NCI-H2081 treated with DMSO at 0.1 percent for 48 hours (cell line): Measurements from ENCODE around the gene CFLAR.
"Not testable (repeated sequence)": the region's sequence is repeated elsewhere in the genome, so short reads cannot be mapped to it uniquely, and the experiment has no call there.

Source experiments
- DNase-seq: peaks from one replicate; lab custom pipeline; 2025; lab: John Stamatoyannopoulos, UW

CFLAR gene

DNA sequence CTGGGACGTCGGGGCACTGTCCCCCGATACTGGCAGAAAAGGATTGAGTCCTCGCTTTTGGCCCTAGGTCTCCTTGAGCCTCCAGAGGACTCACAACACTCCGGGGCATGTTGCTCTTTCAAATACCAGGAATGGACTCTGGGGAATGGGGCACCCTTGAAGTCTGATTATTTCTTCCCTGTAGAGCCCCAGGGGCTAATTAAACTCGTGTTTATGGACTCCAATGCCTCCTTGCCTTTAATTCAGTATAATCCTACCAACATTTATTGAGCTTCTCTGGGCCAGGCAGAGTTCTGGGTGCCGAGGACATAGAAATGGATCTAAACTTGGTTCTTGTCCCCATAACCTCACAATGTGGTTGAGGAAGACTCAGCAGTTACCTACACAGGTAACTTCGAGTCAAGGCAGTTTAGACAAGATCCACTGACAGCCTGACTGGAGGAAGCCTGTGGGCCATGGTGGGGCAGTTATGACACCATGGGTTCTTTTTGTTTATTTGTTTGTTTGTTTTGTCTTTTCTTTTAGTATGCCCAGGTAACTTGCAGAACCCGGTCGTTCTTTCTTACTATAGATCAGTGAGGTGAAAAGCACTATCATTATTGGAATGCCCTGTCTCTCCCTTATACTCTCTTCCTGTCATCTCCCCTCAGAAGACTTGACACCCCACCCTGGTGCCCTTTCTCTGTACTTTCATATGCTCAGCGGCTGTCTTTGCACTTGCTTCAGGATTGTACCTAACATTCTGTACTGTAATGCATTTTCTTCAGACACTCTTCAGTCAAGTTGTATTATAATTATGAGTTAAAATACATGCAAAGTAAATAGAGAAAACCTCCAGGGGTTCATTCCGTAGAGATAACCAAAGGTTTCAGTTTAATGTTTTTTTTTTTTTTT is 3.2 kb downstream of the CFLAR start:
- no peak for DNase-seq

DNA sequence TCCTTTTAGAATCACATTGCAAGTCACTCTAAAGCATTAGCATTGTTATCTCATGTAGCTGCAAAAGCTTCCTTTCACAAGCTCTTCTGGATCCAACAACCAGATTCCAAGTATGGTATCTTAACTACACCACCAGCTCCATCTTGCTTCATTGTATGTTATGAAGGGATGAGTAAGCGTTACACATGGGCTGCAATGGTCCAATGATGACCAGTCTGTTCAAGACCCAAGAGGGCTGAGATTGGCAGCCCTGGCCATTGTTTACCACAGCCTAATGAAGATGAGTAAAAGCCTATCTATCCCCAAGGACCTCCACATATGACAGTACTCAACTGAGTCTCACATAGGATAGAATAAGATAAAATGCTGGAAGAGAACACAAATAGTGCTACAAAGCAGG is 6.3 kb downstream of the CFLAR start:
- no peak for DNase-seq

DNA sequence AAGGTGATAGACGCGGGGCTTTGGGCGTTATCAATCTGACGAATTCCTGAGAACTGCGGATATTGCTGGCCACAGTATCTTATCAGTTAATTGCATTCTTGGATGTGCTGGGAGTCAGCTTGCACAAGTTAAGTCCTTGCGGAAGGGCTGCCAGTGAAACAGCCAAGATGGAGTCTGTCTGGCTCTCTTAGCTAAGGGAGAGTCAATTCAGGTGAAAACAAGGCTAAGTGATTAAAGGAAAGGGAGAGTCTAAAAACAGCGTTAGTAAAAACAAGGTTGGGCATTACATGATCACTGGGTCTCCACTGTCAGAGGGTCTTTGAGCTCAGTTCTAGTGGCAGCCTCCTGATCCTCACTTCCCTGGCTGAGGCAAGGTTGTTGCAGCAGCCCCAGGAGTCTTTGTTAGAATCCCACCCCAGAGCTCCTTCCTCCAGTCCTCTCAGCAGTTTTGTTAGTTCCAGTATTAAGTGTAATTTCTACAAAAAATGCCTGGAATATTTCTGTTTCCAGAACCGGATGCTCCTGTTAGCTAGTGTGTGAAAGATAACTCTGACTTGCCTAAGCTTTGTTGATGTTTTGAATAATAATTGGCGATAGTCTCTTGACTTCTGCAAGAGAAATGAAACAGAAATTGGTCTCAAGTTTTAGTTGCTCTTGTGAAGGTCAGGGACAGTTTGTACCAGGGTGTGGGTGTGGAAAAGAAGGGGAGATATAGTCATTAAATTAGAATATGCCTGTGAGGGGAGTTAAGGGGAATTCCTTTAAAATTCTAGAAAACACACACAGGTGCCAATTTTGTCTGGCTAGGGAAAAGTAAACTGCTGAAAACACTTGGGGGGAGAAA is 10.6 kb downstream of the CFLAR start:
- DNase-seq = no peak

DNA sequence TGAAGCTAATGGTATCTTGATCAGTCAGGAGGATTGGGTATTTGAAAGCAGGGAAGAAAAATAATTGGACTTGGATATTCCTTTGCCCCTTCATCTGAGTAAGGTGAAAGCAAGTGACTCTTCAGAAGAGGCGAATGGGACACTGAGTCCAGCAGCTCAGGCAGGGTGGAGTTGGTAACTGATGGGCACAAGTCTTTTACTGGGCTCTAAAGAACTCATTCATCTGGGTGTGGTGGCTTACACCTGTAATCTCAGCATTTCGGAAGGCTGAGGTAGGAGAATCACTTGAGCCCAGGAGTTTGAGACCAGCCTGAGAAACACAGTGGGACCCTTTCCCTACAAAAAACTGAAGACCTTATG is 11.2 kb downstream of the CFLAR start:
- DNase-seq = no peak

DNA sequence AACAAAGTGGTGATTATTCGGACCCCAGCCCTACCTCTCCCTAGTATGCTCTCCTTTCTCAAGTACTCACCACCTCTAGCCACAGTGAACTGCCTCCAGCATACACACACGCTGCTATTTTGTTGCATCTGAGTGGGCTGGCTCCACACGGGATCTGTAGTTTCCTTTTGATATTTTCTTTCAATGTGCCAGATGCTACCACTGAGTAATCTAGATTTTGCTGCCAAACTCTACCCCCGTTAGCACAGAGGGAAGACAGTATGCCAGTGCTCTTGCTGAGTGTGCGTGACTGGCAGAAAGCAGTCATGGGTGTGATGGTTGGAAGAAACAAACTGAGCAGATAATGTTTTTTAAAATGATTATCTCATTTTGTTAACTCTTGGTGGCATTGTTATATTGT is 11.6 kb downstream of the CFLAR start:
- DNase-seq = no peak

DNA sequence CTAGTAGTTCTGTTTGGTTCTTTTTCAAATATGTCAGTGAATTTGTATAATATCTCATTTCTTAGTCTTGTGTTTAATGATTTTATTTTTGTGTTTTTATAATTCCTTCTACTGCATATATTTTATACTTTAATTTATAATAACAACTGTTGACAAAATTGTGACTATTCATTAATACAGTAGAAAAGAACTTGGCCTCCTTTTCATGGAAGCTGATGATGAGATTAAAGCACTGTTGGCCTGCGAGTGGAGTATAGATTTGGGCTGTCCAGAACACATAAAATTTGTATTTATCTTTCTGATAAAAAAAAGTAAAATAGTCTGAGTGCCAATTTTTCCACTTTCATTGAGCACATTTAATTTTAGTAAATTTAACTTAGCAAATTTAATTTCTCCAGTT is 12.1 kb downstream of the CFLAR start:
- DNase-seq = no peak

DNA sequence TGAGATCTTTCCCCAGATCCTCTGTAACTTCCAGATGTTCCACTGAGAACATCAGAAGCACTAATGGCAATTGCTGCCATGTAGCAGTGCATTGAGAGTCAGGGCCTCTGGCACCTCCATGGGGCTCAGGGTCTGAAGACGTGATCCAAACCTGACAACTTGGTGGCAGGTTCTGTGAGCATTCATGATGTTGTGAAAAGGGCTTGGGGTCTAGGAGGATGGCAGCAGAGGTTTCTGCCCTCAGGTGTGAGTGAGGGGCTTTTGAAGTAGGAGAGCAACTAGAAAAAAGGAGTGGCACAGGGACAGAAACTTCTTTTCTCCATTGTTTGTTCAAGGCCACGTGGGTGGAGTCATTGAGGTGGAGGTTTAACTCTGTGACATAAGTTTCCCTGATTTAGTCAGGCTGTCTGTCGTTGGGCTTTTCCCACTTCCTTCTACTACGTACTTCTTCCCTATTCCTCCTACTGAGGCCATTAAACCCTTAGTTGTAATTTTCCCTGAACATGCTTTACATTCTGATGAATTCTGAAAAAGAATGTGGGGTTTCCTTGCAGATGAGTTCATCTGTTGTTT is 13.1 kb downstream of the CFLAR start:
- no peak for DNase-seq

DNA sequence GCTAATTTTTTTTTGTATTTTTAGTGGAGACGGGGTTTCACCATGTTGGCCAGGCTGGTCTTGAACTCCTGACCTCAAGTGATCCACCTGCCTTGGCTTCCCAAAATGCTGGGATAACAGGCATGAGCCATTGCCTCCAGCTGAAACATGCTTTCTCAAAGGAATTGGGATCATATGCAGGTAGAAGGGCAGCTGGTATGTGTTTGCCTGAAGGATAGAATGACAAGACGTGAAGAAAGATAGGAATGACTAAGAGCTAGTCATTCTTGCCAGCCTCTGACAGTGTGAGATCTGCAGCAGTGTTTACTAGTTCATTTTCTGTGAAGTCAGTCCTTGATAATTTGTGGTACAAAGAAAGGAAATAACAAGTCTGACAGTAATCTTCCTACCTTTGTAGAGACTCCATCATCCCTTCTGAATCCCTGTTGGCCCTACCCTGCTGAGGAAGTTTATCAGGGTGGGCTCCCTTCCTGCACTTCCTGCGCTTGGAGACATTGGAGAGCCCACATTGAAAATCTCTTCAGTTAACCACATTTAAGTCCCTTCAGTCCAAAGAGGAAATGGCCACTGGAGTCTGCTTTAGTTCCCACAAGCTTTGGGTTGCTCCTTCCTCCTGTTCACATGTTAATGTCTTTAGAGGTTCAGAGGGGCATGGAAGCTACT is 14.7 kb downstream of the CFLAR start:
- no peak for DNase-seq

DNA sequence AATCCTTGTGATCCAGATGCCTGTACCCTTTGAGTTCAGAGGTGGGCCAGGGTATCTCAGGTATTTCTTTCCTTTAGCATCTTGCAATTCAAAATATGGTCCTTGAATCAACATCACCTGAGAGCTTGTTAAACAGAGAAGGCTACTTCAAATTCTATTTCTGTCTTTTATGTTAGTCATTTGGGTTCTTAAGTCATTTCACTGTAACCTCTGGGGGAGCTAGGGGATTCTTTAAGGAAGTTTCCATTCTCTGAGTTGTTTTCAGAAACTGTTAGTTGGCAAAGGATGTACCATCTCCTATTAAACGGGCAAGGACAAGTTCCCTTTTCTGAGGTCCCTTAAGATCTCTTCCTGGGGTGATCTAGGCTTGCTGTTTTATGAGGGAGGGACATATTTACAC is 16.6 kb downstream of the CFLAR start:
- no peak for DNase-seq

DNA sequence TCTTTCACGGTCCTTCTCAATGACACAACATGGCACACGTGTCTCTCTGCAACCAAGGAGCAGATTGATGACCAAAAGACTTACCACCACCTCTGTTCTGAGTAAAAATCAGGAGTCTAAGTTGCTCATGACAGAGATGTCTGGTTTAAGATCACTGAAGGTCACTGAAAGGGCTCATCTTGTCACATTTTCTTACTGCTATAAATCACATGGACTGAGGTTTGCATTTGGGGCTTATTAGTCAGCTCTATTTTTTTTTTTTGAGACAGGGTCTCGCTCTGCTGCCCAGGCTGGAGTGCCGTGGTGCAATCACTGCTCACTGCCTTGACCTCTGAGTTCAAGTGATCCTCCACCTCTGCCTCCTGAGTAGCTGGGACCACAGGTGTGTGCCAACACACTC is 19.4 kb downstream of the CFLAR start:
- no peak for DNase-seq

DNA sequence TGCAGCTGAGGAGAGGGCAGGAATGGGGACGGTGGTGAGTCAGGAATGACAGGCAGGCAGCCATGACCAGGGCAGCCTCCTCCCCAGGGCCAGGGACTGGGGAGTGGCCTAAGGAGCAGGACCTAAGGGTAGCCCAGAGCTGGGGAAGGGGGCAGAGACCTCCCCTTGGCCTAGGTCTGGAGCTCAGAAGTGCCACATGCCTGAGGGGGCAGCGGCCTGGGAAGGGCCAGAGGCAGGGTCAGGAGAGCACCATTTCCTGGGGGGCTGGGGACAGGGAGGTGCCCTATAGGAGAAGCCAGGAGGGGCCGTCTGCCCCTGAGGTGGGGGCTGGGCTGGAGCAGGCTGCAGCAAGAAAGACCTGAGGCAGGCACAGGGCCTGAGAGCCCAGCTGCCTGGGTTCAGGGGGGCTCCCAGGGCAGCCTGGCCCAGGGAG is 20.9 kb downstream of the CFLAR start:
- no peak for DNase-seq

DNA sequence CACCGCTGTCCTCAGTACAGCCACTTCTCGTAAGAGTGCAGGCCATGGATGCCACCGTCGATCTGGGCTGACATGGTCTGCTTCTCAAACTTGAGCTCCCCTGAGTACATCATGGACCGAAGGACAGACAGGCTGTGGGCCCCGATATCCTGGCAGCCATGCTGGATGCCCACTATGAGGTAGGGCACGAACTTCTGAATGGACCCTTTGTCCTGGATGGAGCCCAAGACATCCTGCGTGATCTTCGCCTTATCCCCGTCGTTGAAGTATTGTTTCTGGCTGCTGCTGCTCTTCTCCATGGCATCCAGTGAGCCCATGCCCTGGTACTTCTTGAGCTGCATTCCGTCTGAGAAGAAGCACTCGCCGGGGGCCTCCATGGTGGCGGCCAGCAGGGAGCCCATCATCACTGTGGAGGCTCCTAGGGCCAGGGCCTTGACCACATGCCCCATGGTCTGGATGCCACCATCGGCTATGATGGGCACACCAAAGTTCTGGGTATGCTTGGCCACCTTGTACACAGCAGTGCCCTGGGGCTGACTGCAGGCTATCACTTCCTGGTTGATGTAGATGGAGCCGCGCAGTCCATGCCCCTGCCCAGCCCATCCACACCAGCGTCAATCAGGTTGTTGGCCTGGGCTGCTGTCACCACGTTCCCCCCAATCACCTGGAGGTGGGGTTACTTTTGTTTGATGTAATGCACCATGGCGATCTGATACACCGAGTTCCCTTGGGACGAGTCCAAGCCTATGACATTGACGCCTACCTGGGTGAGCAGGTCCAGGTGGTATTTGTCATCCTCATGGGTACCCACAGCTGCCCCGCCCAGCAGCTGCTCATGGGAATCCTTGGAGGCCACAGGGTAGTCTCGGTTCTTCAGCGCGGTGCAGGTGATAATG is 21.8 kb downstream of the CFLAR start:
- DNase-seq = no peak

DNA sequence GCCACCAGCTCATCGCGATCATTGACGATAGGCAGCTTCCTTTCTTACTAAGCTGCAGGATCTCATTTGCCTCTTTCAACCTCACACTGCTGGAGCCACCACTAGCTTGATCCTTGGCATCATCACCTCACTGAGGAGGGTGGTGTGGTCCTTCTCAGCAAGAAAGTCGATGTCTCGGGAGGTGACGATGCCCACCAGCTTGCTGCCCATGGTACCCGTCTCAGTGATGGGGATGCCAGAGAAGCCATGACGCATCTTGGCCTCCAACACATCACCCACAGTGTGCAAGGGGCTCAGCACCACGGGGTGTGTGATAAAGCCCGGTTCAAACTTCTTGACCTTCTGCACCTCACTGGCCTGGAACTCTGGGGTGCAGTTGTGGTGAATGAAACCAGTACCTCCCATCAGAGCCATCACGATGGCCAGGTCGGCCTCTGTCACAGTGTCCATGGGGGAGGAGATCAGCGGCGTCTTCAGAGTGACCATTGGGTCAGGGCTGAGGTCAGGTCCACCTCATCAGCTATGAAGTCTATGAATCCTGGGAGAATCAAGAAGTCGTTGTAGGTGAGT is 22.5 kb downstream of the CFLAR start:
- DNase-seq = no peak

DNA sequence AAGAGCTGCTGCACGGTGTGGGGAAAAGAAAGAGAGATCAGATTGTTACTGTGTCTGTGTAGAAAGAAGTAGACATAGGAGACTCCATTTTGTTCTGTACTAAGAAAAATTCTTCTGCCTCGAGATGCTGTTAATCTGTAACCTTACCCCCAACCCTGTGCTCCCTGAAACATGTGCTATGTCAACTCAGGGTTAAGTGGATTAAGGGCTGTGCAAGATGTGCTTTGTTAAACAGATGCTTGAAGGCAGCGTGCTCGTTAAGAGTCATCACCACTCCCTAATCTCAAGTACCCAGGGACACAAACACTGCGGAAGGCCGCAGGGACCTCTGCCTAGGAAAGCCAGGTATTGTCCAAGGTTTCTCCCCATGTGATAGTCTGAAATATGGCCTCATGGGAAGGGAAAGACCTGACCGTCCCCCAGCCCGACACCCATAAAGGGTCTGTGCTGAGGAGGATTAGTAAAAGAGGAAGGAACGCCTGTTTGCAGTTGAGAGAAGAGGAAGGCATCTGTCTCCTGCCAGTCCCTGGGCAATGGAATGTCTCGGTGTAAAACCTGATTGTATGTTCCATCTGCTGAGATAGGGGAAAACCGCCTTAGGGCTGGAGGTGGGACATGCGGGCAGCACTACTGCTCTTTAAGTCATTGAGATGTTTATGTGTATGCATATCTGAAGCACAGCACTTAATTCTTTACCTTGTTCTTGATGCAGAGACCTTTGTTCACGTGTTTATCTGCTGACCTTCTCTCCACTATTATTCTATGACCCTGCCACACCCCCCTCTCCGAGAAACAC is 23.2 kb downstream of the CFLAR start:
- not testable (repeated sequence) for DNase-seq

DNA sequence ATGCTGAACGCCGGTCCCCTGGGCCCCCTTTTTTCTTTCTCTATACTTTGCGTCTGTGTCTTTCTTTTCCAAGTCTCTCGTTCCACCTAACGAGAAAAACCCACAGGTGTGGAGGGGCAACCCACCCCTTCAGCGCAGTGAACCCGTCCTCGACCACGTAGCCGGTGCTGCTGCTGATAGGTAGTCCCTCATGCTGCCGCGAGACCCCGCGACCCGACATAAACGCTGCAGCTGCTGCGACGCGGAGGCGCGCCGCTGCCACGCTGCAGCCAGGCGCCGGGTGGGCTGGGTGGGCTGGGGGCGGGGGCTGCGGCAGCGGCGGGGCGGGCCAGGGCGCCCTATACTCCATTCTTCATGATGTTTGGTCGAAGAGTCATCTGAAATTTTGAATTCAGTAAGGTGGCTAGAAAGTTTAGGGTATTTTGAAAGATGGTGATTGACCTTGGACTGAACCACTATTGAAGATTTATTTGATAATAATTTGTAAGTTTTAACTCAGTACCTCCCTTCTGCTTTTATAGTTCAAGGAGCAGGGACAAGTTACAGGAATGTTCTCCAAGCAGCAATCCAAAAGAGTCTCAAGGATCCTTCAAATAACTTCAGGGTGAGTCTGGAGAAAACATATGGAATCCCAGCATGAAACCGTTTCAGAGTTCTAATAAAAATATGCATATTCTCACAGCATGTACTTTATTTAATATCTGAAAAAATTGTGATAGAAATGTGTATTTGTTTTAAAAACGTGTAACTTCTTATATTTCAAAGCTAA is 24.1 kb downstream of the CFLAR start:
- no peak for DNase-seq

DNA sequence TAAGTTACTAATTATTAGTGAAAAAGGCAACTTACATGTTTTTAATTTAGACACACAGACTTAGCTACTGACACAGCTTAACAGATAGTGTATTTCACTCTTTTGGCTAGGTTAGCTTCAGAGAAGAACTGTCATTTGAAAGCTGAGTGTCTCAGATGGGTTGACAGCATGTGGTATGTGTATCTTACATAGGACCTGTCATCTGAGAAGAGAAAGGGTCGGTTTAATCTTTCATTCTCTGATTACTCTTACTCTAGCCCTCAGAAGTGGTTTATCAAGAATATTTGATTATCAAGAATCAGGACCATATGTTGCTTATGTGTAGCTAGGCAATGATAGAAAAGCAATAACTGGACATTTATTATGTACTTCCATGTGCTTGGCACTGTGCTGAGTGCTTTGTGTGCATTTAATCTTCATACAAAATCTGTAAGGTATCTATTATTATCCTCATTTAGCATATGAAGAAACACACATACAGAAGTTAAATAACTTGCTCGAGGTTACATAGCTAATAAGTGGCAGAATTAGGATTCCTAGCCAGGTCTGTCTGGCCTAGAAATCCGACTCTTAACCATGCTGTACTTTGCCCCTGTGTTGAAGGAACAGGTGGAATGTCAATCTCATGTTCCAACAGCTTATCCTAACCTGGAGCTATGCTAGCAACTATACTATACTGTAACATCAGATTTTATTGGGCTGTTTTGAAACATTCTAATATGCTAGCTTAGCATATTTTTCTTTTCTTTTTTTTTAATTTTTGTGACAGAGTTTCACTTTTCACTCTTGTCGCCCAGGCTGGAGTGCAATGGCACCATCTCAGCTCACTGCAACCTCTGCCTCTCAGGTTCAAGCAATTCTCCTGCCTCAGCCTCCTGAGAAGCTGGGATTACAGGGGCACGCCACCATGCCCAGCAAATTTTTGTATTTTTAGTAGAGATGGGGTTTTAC is 28.4 kb downstream of the CFLAR start:
- no peak for DNase-seq

DNA sequence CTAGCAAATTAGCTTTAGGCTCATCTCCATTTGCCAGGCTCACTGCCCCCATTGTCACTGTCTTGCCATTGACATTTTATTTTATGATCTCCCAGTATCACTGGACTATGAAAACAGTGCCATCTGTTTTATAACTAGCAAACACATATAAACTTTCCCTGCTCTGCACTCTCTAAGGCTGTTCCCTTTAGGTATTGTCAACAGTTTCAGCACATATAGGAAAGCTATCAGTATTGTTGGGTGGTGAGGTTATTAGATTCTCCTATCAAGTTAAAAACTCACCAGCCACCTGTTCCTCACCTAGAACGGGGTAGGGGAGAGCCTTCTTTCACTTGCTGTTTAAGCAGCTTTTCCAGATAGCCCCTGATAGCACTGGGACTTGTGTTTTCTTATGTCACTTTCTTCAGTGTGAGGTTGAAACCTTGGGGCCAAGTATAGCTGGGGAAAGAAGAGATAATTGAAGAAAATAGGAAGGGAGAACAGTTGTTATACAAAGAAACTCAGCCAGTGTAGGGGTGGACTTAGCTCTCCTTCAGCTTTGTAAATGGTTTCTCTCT is 32.5 kb downstream of the CFLAR start:
- DNase-seq = no peak
